HCT116 (cell line): Measurements from ENCODE around the gene RGS7. TPM values are rescaled to one million over a fixed set of nuclear protein-coding genes. Genes with fewer than 3 reads are reported as not detected.

Experiments used
- ATAC-seq: fragments of 200-7000 bp; cut with Tn5 transposase; 2 replicates; pipeline ENCODE4 v1.9.1; 2020; ENCODE audit warnings: mild to moderate bottlenecking, moderate library complexity
- BruUV-seq: library from RNA; stranded (reverse); fragments of 400-500 nt; replicated peaks from 2 replicates; lab custom pipeline; 2021; lab: Mats Ljungman, UMichigan
- CTCF ChIA-PET: fragments of 300-600 bp; sonication (Branson Sonifier 250); formaldehyde crosslinking; loops from one replicate; lab custom pipeline; 2021; ENCODE audit warnings: antibody characterized with exemption; lab: Charles Lee
- POLR2A ChIA-PET: fragments of 300-600, 350-600 bp; sonication (Branson Sonifier 250); formaldehyde crosslinking; loops from one replicate; lab custom pipeline; 2021; ENCODE audit warnings: antibody characterized with exemption; lab: Charles Lee
- RAD21 ChIA-PET, 2 experiments: fragments of 300-600 bp; sonication (Branson Sonifier 250); formaldehyde crosslinking; loops; one replicate each; lab custom pipeline; 2023; ENCODE audit warnings: low total read pairs in 2 of 2; ENCODE audit not compliant: uncharacterized antibody in 2 of 2, unreplicated experiment in 2 of 2, low non-redundant PET in 1 of 2; lab: Charles Lee
- DNase-seq: peaks from one replicate; pipeline ENCODE4 v3.0.0-alpha.2; 2010; ENCODE audit warnings: low read depth, low spot score
- H2AFZ ChIP-seq: fragments of 200-600 bp; shearing (Covaris generic), sonication (generic); 2 replicates; pipeline ENCODE4 v1.6.1; 2017; ENCODE audit warnings: low read depth, mixed run types, mixed read lengths, antibody characterized with exemption, low read length; ENCODE audit not compliant: poor library complexity, severe bottlenecking
- H3K27ac ChIP-seq: 2 replicates; pipeline ENCODE4 v1.5.1; 2012; ENCODE audit warnings: low read depth, low read length
- H3K27me3 ChIP-seq: fragments of 200-600 bp; sonication (generic); 2 replicates; pipeline ENCODE4 v1.6.1; 2016; ENCODE audit warnings: mixed run types, low read length, mixed read lengths; ENCODE audit not compliant: insufficient read depth
- H3K36me3 ChIP-seq, 2 experiments: fragments of 200-500 bp in 1 of 2; fragments of 200-600 bp in 1 of 2; sonication (Bioruptor generic) in 1 of 2; sonication (generic) in 1 of 2; 2 replicates each; pipeline versions ENCODE4 v1.5.1 to v1.6.1; 2014 to 2016; ENCODE audit warnings: low read length in 2 of 2, inconsistent platforms in 1 of 2, mixed read lengths in 1 of 2, mixed run types in 1 of 2; ENCODE audit not compliant: insufficient read depth in 2 of 2, control insufficient read depth in 1 of 2
- H3K4me1 ChIP-seq, 2 experiments: fragments of 200-600 bp in 1 of 2; sonication (generic) in 1 of 2; 2 replicates each; pipeline versions ENCODE4 v1.5.1 to v1.6.1; 2012 to 2017; ENCODE audit warnings: low read length in 2 of 2, inconsistent platforms in 1 of 2, mild to moderate bottlenecking in 1 of 2, mixed read lengths in 1 of 2, mixed run types in 1 of 2, moderate library complexity in 1 of 2; ENCODE audit not compliant: insufficient read depth in 2 of 2, control insufficient read depth in 1 of 2
- H3K4me2 ChIP-seq: fragments of 200-600 bp; sonication (generic); 2 replicates; pipeline ENCODE4 v1.6.1; 2017; ENCODE audit warnings: mixed run types, low read length, mixed read lengths
- H3K4me3 ChIP-seq, 2 experiments: fragments of 200-600 bp in 1 of 2; sonication (generic) in 1 of 2; replicated peaks in 1 of 2; 2 replicates each; pipeline ENCODE4 v1.5.1; 2011 to 2016; ENCODE audit warnings: low read length in 2 of 2, control low read depth in 1 of 2, low read depth in 1 of 2, mild to moderate bottlenecking in 1 of 2, mixed read lengths in 1 of 2, mixed run types in 1 of 2
- H3K79me2 ChIP-seq: fragments of 200-600 bp; sonication (generic); 2 replicates; pipeline ENCODE4 v1.6.1; 2017; ENCODE audit warnings: mild to moderate bottlenecking, mixed run types, low read length, moderate library complexity, mixed read lengths; ENCODE audit not compliant: insufficient read depth
- H3K9ac ChIP-seq: fragments of 200-600 bp; sonication (generic); 2 replicates; pipeline ENCODE4 v1.6.1; 2016; ENCODE audit warnings: low read length, mixed read lengths
- H3K9me2 ChIP-seq: fragments of 200-600 bp; sonication (generic), shearing (Covaris generic); 2 replicates; pipeline ENCODE4 v1.6.1; 2017; ENCODE audit warnings: mixed run types, mild to moderate bottlenecking, moderate library complexity; ENCODE audit not compliant: insufficient read depth
- H3K9me3 ChIP-seq, 2 experiments: fragments of 200-500 bp in 1 of 2; fragments of 200-600 bp in 1 of 2; sonication (Bioruptor generic) in 1 of 2; sonication (generic) in 1 of 2; 2 replicates each; pipeline ENCODE4 v1.6.1; 2014 to 2017; ENCODE audit warnings: low read length in 2 of 2, mixed read lengths in 2 of 2, inconsistent platforms in 1 of 2, low read depth in 1 of 2, mild to moderate bottlenecking in 1 of 2, mixed run types in 1 of 2, moderate library complexity in 1 of 2; ENCODE audit not compliant: control insufficient read depth in 1 of 2, insufficient read depth in 1 of 2
- H4K20me1 ChIP-seq: fragments of 200-600 bp; sonication (generic), shearing (Covaris generic); 2 replicates; pipeline ENCODE4 v1.6.1; 2017; ENCODE audit warnings: mixed run types, mild to moderate bottlenecking, moderate library complexity; ENCODE audit not compliant: insufficient read depth
- CBX3 ChIP-seq: IDR thresholded peaks from 2 replicates; pipeline ENCODE4 v1.6.1; 2012; ENCODE audit warnings: low read depth
- CEBPB ChIP-seq: IDR thresholded peaks from 2 replicates; pipeline ENCODE4 v1.6.1; 2012; ENCODE audit warnings: low read depth
- CTCF ChIP-seq, 3 experiments: fragments of 200-600 bp in 1 of 3; sonication (generic) in 1 of 3; IDR thresholded peaks in 2 of 3; conservative IDR thresholded peaks in 1 of 3; 2 replicates each; pipeline ENCODE4 v1.5.1; 2012 to 2017; ENCODE audit warnings: low read depth in 2 of 3, low read length in 2 of 3, antibody characterized with exemption in 1 of 3, borderline replicate concordance in 1 of 3, control low read depth in 1 of 3, mild to moderate bottlenecking in 1 of 3, mixed read lengths in 1 of 3, mixed run types in 1 of 3, moderate library complexity in 1 of 3; ENCODE audit not compliant: insufficient read depth in 1 of 3
- EGR1 ChIP-seq: IDR thresholded peaks from 2 replicates; pipeline ENCODE4 v1.6.1; 2012; ENCODE audit warnings: low read depth
- ELF1 ChIP-seq: IDR thresholded peaks from 2 replicates; pipeline ENCODE4 v1.6.1; 2012; ENCODE audit warnings: low read depth, borderline replicate concordance
- EZH2phosphoT487 ChIP-seq: fragments of 200-600 bp; IDR thresholded peaks from 2 replicates; pipeline ENCODE4 v1.6.1; 2018; ENCODE audit warnings: antibody characterized with exemption, borderline replicate concordance
- FOSL1 ChIP-seq: IDR thresholded peaks from 2 replicates; pipeline ENCODE4 v1.6.1; 2012; ENCODE audit warnings: low read depth
- POLR2AphosphoS5 ChIP-seq: IDR thresholded peaks from 2 replicates; pipeline ENCODE4 v1.6.1; 2011; ENCODE audit warnings: mild to moderate bottlenecking, low read depth, low read length, moderate library complexity
- RAD21 ChIP-seq: IDR thresholded peaks from 2 replicates; pipeline ENCODE4 v1.6.1; 2012; ENCODE audit warnings: low read depth, mild to moderate bottlenecking
- REST ChIP-seq: IDR thresholded peaks from 2 replicates; pipeline ENCODE4 v1.6.1; 2012; ENCODE audit warnings: low read depth
- SRF ChIP-seq: IDR thresholded peaks from 2 replicates; pipeline ENCODE4 v1.6.1; 2012; ENCODE audit warnings: low read depth
- ZBTB33 ChIP-seq: IDR thresholded peaks from 2 replicates; pipeline ENCODE4 v1.6.1; 2011; ENCODE audit warnings: mild to moderate bottlenecking, low read length, moderate library complexity; ENCODE audit not compliant: insufficient replicate concordance; ENCODE audit errors: extremely low read depth
- ZNF274 ChIP-seq: fragments of 200-500 bp; sonication (Bioruptor generic); IDR thresholded peaks from 2 replicates; pipeline ENCODE4 v1.6.1; 2014; ENCODE audit warnings: mild to moderate bottlenecking, low read depth, low read length, inconsistent platforms
- intact Hi-C: fragments of 100-400 bp; cut with micrococcal nuclease; formaldehyde crosslinking; loops from 2 replicates; pipeline ENCODE4 v1.10.0; 2022
- total RNA-seq: library from RNA; stranded (reverse); gene quantifications from one replicate; pipeline ENCODE4 v1.2.1, GENCODE V29; 2021; ENCODE audit not compliant: unreplicated experiment

The RGS7 gene
- total RNA-seq, 1 experiment from 2014 or later, result not detected

- no peak overlapping the region for H3K4me2 ChIP-seq
- no peak overlapping the region for H3K27ac ChIP-seq
- no peak overlapping the region for H3K4me3 ChIP-seq
- TF ChIP-seq CEBPB (no peak), FOSL1 (no peak), REST (no peak), EZH2phosphoT487 (no peak), EGR1 (no peak), RAD21 (no peak), CBX3 (no peak), ELF1 (no peak), POLR2AphosphoS5 (no peak), SRF (no peak), ZNF274 (no peak), ZBTB33 (no peak), CTCF (IDR thresholded peaks at IDR 0.05 in 2 of 3, conservative IDR thresholded peaks at IDR 0.05 in 1 of 3; ENCODE audit: borderline replicate concordance in 1 of 3, insufficient read depth in 1 of 3, low read depth in 2 of 3, low read length in 2 of 3) (no peak)
- TF ChIP-seq, all 23 proteins: peak for 0
- Histone ChIP-seq H3K9ac (no peak overlapping the region), H3K27me3 (no peaks in the 10 kb centered on the region), H3K9me2 (no peaks in the 10 kb centered on the region), H2AFZ (no peak overlapping the region), H3K79me2 (no peaks in the 10 kb centered on the region), H4K20me1 (no peaks in the 10 kb centered on the region), H3K36me3 (no peaks in the 10 kb centered on the region), H3K4me1 (no peaks in the 10 kb centered on the region), H3K9me3 (peaks cover 0 to 7% of the 10 kb centered on the region in 2 experiments; a peak in 3 of 4 replicates)
- ATAC-seq, result no peak
- ChIA-PET CTCF (no interaction called here), POLR2A (no interaction called here), RAD21 (no interaction called here)
- no TSS peak for BruUV-seq
- intact Hi-C loops, result no loop called here
- DNase-seq, result no peak
Measured at GRCh38 chr1:241309651-241310050, 47.4 kb downstream of the RGS7 start.
